Measurements from ENCODE around the gene MPDU1. TPM values are rescaled to one million over a fixed set of nuclear protein-coding genes. Genes with fewer than 3 reads are reported as not detected.
"Not testable (repeated sequence)": the region's sequence is repeated elsewhere in the genome, so short reads cannot be mapped to it uniquely, and the experiment has no call there.

Gene MPDU1
- polyA plus RNA-seq, 1 donor, result 43.1 TPM

- no peak for DNase-seq (ENCODE audit: low read depth)
Observed at GRCh38 chr17:7580604-7581575, 2.8 kb upstream of the MPDU1 start.

DNA sequence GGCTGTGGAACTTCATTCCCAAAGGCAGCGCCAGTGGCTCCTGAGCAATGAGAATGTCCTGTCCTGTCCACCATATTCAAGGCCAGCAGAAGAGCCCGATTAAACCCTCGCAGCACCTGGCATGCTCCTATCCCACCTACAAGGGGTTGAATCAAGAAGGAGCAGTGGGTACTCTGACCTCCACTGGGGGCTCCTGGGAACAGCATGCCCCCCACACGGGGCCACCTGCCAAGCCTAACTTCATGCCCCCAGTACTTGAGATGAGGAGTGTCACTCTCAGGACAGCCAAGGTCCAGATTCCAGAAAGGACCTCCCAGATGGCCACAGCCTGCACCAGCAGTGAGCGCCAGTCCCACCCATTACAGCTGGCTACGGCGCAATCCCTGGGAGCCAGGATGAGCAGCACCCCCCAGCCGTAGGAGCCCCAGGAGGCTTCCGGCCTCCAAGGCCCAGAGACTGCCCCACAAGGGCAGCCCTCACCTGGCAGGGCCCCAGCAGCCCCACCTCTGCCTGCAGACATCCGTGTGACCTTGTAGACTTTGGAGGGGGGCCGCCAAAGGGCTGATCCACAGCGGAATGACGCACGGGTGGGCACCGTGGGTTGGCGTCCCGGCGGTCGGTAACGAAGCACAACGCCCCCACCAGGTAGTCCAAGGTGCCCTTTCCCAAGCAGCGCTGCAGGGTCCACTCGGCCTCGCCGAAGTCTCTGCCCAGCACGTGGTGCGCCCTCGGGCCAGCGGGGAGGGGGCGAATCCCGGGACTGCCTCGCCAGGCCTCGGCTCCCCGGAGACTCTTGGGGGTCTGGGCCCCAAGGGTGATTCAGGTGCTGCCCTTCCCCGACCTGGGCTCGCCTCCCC lies 1.0 kb upstream of the MPDU1 start:
- no peak for DNase-seq (ENCODE audit: low read depth)

GRCh38 chr17:7586673-7587419 lies 3.2 kb downstream of the MPDU1 start:
- no peak for DNase-seq (ENCODE audit: low read depth)

GRCh38 chr17:7587420-7588151 lies 3.9 kb downstream of the MPDU1 start:
- no peak for DNase-seq (ENCODE audit: low read depth)

GRCh38 chr17:7588553-7589203 lies 5.0 kb downstream of the MPDU1 start:
- no peak for DNase-seq (ENCODE audit: low read depth)

- peak; percentile 76 for DNase-seq (ENCODE audit: low read depth)
Observed at GRCh38 chr17:7589204-7589868, 5.7 kb downstream of the MPDU1 start.

- DNase-seq (ENCODE audit: low read depth), result no peak
Observed at GRCh38 chr17:7589891-7590691, 6.4 kb downstream of the MPDU1 start, which contains the start of gene SOX15. SOX15 (minus strand) TSS chr17:7590094; CDS start chr17:7589676, 418 bp downstream.

- no peak for DNase-seq (ENCODE audit: low read depth)
Observed at GRCh38 chr17:7590743-7591142, 7.1 kb downstream of the MPDU1 start.

DNA sequence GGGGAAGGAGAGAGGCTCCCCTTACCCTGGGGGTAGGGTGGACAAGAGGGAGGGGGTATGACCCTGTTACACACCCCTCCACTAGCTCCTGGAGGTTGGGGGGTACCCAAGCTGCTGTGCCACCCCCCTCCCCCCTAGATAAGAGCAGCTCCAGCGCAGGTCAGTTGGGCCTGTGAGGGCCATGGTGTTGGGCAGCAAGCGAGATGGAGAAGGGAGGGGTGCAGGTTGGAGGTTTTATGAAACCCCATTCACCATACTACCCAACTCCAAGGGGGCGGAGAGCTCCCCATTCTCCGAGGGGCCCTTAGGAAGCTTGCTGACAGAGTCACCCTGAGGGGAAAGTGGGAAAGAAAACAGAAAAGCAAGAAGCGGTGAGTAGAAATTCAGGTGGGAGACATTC lies 7.9 kb downstream of the MPDU1 start:
- DNase-seq (ENCODE audit: low read depth), result no peak

GRCh38 chr17:7592422-7593021 lies 8.9 kb downstream of the MPDU1 start:
- DNase-seq (ENCODE audit: low read depth), result no peak

GRCh38 chr17:7593296-7593695 lies 9.6 kb downstream of the MPDU1 start:
- DNase-seq (ENCODE audit: low read depth), result no peak

- DNase-seq (ENCODE audit: low read depth), result not testable (repeated sequence)
Observed at GRCh38 chr17:7597561-7597960, 13.9 kb downstream of the MPDU1 start.

DNA sequence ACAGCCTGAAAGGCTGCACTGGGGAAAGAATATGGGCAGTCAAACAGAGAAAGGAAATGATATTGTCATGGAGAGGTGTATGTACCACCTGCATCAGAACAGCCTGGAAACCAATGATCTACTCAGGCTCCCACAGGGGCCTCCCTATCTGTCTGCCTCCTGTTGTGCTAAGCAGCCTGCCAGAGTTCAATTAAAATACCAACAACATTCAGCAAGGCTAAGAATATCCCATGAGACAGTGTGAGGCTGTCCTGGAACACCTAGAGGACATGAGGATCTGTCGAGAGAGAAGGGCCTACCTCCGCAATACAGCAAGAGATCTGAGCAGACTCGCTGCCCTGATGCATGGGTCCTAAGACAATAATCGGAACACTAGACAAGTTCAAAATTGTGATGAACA lies 22.6 kb downstream of the MPDU1 start:
- DNase-seq (ENCODE audit: low read depth), result no peak

DNA sequence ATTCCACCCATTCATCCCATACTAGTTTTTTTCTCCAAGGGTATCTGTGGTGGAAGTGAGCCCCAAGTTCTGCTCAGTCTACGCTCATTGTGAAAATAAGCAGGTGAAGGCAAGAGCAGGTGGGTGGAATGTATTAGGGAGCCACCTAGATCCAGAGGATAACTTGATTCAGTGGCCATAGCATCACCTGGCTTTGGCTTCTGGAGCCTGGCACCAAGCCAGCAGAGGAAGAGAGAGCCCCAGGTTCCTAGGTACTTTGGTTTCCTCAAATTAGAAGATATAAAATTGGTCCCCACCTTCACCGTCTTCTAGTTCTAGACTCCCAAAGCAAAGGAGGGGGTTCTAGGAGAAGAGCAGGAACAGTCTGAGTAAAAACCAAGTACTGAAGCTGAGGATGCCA lies 27.0 kb downstream of the MPDU1 start:
- no peak for DNase-seq (ENCODE audit: low read depth)

- DNase-seq (ENCODE audit: low read depth), result no peak
Observed at GRCh38 chr17:7611635-7612293, 28.1 kb downstream of the MPDU1 start.

DNA sequence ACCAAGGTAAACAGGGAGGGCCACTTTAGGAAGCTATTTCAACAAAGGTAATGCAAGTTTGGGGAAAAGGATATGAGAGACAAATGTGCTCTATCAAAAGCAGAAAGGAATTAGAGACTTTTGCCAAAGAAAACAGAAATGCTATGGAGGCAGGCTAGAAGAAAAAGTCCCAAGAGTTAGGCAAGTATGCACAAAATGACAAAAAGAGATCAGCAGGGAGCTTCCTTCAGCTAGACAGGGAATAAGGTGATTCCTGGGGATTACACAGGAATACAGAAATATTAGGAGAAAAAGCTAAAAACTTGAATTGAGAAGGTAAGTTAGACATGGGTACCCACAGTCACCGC lies 28.6 kb downstream of the MPDU1 start:
- DNase-seq (ENCODE audit: low read depth), result no peak

DNA sequence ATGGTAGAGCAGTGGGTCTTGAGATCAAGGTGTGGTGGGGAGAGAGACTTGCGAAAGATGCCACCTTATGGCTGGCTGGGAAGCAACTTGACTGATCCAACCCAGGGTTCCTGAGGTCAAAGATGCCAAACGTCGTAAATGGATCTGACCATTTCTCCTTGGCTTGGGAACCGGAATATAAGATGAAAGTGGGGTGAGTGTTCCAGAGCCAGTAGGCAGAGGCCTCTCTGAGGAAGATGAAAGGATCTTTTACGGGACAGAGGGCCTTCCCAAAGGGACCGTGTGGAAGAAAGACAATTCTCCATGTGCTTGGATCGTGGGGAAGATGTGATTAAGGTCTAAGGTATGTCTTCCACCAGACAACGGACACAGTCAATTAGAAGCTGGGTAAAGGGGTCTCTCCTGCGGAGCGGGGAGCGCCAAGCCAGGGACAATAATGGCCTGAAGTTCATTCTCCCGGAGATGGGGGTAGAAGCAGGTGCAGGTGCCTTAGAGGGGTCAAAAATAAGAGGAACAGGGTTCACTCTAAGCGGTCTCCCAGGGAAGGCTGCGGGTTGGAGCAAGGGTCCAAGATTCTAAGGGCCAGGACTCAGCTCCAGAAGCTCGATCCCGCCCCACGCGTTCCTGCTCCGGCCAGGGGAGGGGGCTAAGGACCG lies 30.2 kb downstream of the MPDU1 start:
- DNase-seq (ENCODE audit: low read depth), result no peak
